OCI-LY3 (cell line): ENCODE data around the gene FREM3.
A peak's percentile ranks its signal among the peaks of the same experiment; 100 is the strongest.

Experiments used
- H2AFZ ChIP-seq: fragments of 200-600, 300-600 bp; shearing (Covaris generic); 2 replicates; pipeline ENCODE4 v1.6.0; 2014; ENCODE audit warnings: antibody characterized with exemption, low read depth, low read length
- H3K27ac ChIP-seq: fragments of 200-600, 300-600 bp; sonication (generic); 2 replicates; pipeline ENCODE4 v1.5.1; 2014; ENCODE audit warnings: mild to moderate bottlenecking, low read length, moderate library complexity, mixed read lengths
- H3K27me3 ChIP-seq: fragments of 200-600, 300-600 bp; sonication (generic); 2 replicates; pipeline ENCODE4 v1.6.1; 2014; ENCODE audit warnings: low read depth, low read length, mixed read lengths
- H3K36me3 ChIP-seq: fragments of 200-600, 300-600 bp; sonication (generic); replicated peaks from 2 replicates; pipeline ENCODE3; 2014; ENCODE audit warnings: low read depth, low read length, mixed read lengths
- H3K4me1 ChIP-seq: fragments of 300-600, 200-600 bp; sonication (generic); 2 replicates; pipeline ENCODE4 v1.6.1; 2014; ENCODE audit warnings: low read length, mixed read lengths
- H3K4me2 ChIP-seq: fragments of 200-600, 300-600 bp; sonication (generic); 2 replicates; pipeline ENCODE4 v1.6.1; 2014; ENCODE audit warnings: low read length, mixed read lengths
- H3K4me3 ChIP-seq: fragments of 300-600, 200-600 bp; sonication (generic); 2 replicates; pipeline ENCODE4 v1.5.1; 2014; ENCODE audit warnings: antibody characterized with exemption, mild to moderate bottlenecking, low read length, moderate library complexity
- H3K79me2 ChIP-seq: fragments of 300-600, 200-600 bp; shearing (Covaris generic); 2 replicates; pipeline ENCODE4 v1.6.1; 2014; ENCODE audit warnings: mild to moderate bottlenecking, low read length, mixed read lengths
- H3K9ac ChIP-seq: fragments of 300-600, 200-600 bp; shearing (Covaris generic); 2 replicates; pipeline ENCODE4 v1.6.0; 2014; ENCODE audit warnings: mild to moderate bottlenecking, low read length, moderate library complexity
- H3K9me3 ChIP-seq: fragments of 200-600, 300-600 bp; shearing (Covaris generic); 2 replicates; pipeline ENCODE4 v1.6.1; 2014; ENCODE audit warnings: low read length, mixed read lengths; ENCODE audit not compliant: insufficient read depth
- H4K20me1 ChIP-seq: fragments of 200-600, 300-600 bp; sonication (generic); 2 replicates; pipeline ENCODE4 v1.6.1; 2016; ENCODE audit warnings: low read length, mixed read lengths; ENCODE audit not compliant: insufficient read depth
- CTCF ChIP-seq: fragments of 200-600, 300-600 bp; sonication (generic); IDR thresholded peaks from 2 replicates; pipeline ENCODE4 v1.5.1; 2014; ENCODE audit warnings: antibody characterized with exemption, low read length, low read depth
- EZH2phosphoT487 ChIP-seq: fragments of 200-600 bp; shearing (Covaris generic); IDR thresholded peaks from 2 replicates; pipeline ENCODE4 v1.6.1; 2018; ENCODE audit warnings: antibody characterized with exemption, mixed run types, low read depth

FREM3 gene

GRCh38 chr4:143575331-143575730 lies 125.1 kb downstream of the FREM3 start:
- Histone ChIP-seq H3K79me2 (no peaks in the 10 kb centered on the region), H3K9ac (no peak overlapping the region), H3K4me3 (no peak overlapping the region), H3K9me3 (no peaks in the 10 kb centered on the region), H3K27ac (no peak overlapping the region), H3K36me3 (no peaks in the 10 kb centered on the region), H3K27me3 (0 out of 2 replicates have a peak, but pooled peaks cover 3% of the 10 kb centered on the region), H3K4me1 (no peaks in the 10 kb centered on the region), H2AFZ (no peak overlapping the region), H4K20me1 (no peaks in the 10 kb centered on the region), H3K4me2 (no peak overlapping the region)
- TF ChIP-seq CTCF (no peak), EZH2phosphoT487 (no peak)

GRCh38 chr4:143564472-143564871 lies 136.0 kb downstream of the FREM3 start:
- Histone ChIP-seq H3K4me1 (no peaks in the 10 kb centered on the region), H3K27ac (no peak overlapping the region), H3K9me3 (no peaks in the 10 kb centered on the region), H2AFZ (no peak overlapping the region), H3K4me3 (no peak overlapping the region), H3K27me3 (no peaks in the 10 kb centered on the region), H3K4me2 (no peak overlapping the region), H4K20me1 (no peaks in the 10 kb centered on the region), H3K9ac (no peak overlapping the region), H3K79me2 (no peaks in the 10 kb centered on the region), H3K36me3 (no peaks in the 10 kb centered on the region)
- TF ChIP-seq CTCF (no peak), EZH2phosphoT487 (no peak)

GRCh38 chr4:143559757-143560147 lies 140.7 kb downstream of the FREM3 start:
- Histone ChIP-seq H4K20me1 (peaks cover 7% of the 10 kb centered on the region), H3K4me2 (no peak overlapping the region), H2AFZ (no peak overlapping the region), H3K4me1 (peaks cover 9% of the 10 kb centered on the region), H3K27ac (no peak overlapping the region), H3K27me3 (no peaks in the 10 kb centered on the region), H3K9ac (no peak overlapping the region), H3K79me2 (no peaks in the 10 kb centered on the region), H3K4me3 (no peak overlapping the region), H3K9me3 (no peaks in the 10 kb centered on the region), H3K36me3 (peaks cover 27% of the 10 kb centered on the region)
- TF ChIP-seq EZH2phosphoT487: no peak
- TF ChIP-seq CTCF: no peak

GRCh38 chr4:143558823-143559756 lies 141.4 kb downstream of the FREM3 start:
- Histone ChIP-seq H3K36me3 (peaks cover 30% of the 10 kb centered on the region), H3K4me2 (no peak overlapping the region), H3K27me3 (no peaks in the 10 kb centered on the region), H3K9ac (no peak overlapping the region), H3K27ac (no peak overlapping the region), H3K79me2 (no peaks in the 10 kb centered on the region), H3K9me3 (no peaks in the 10 kb centered on the region), H3K4me3 (no peak overlapping the region), H4K20me1 (peaks cover 11% of the 10 kb centered on the region), H2AFZ (no peak overlapping the region), H3K4me1 (peaks cover 15% of the 10 kb centered on the region)
- no peak for TF ChIP-seq EZH2phosphoT487
- TF ChIP-seq CTCF: peak; percentile 33
